ENCODE results near the gene TRIM2.

TRIM2 gene

GRCh38 chr4:153224474-153224873 lies 20.2 kb downstream of the TRIM2 start:
- Histone ChIP-seq H3K56ac (ENCODE audit: low read length) (no peak overlapping the region), H2BK120ac (ENCODE audit: low read depth, low read length) (no peak overlapping the region), H3K23ac (ENCODE audit: low read length) (no peak overlapping the region), H3K4me2 (ENCODE audit: low read length) (no peak overlapping the region), H3K4me3 (ENCODE audit: low read length) (no peak overlapping the region), H2BK5ac (ENCODE audit: low read length) (no peak overlapping the region), H3K9ac (ENCODE audit: low read length) (no peak overlapping the region), H3K4me1 (ENCODE audit: control insufficient read depth, low read depth, low read length) (peaks cover 3% of the 10 kb centered on the region), H3K79me2 (ENCODE audit: control insufficient read depth, insufficient read depth, low read length) (no peaks in the 10 kb centered on the region), H3K36me3 (ENCODE audit: control insufficient read depth, insufficient read depth, low read length) (no peaks in the 10 kb centered on the region), H3K4ac (ENCODE audit: low read depth, low read length) (no peak overlapping the region), H2AK5ac (ENCODE audit: low read length) (no peak overlapping the region), H3K79me1 (ENCODE audit: low read length) (no peaks in the 10 kb centered on the region), H3K27me3 (ENCODE audit: insufficient read depth, low read length, poor library complexity) (no peaks in the 10 kb centered on the region), H2BK15ac (replicated peaks; ENCODE audit: low read depth) (no peak overlapping the region), H3K27ac (ENCODE audit: low read depth, low read length) (no peak overlapping the region), H4K5ac (ENCODE audit: low read length) (no peak overlapping the region), H4K8ac (ENCODE audit: low read depth, low read length) (no peak overlapping the region), H3K18ac (ENCODE audit: low read length) (no peak overlapping the region)
- no CpG with 5 or more reads among the region's 1 CpG for WGBS (ENCODE audit: extremely low coverage, insufficient coverage, low lambda C conversion rate)
- DNase-seq: no peak

GRCh38 chr4:153227469-153228075 lies 23.3 kb downstream of the TRIM2 start:
- WGBS (ENCODE audit: extremely low coverage, insufficient coverage, low lambda C conversion rate): no CpG with 5 or more reads among the region's 7 CpGs
- Histone ChIP-seq H3K79me1 (ENCODE audit: low read length) (no peaks in the 10 kb centered on the region), H3K23ac (ENCODE audit: low read length) (no peak overlapping the region), H3K56ac (ENCODE audit: low read length) (no peak overlapping the region), H3K27ac (ENCODE audit: low read depth, low read length) (no peak overlapping the region), H2AK5ac (ENCODE audit: low read length) (no peak overlapping the region), H3K9ac (ENCODE audit: low read length) (no peak overlapping the region), H3K36me3 (ENCODE audit: control insufficient read depth, insufficient read depth, low read length) (no peaks in the 10 kb centered on the region), H3K4me1 (ENCODE audit: control insufficient read depth, low read depth, low read length) (peaks cover 3% of the 10 kb centered on the region), H3K27me3 (ENCODE audit: insufficient read depth, low read length, poor library complexity) (no peaks in the 10 kb centered on the region), H3K4ac (ENCODE audit: low read depth, low read length) (no peak overlapping the region), H2BK5ac (ENCODE audit: low read length) (no peak overlapping the region), H2BK120ac (ENCODE audit: low read depth, low read length) (no peak overlapping the region), H3K4me2 (ENCODE audit: low read length) (no peak overlapping the region), H3K4me3 (ENCODE audit: low read length) (no peak overlapping the region), H3K18ac (ENCODE audit: low read length) (no peak overlapping the region), H3K79me2 (ENCODE audit: control insufficient read depth, insufficient read depth, low read length) (no peaks in the 10 kb centered on the region), H4K5ac (ENCODE audit: low read length) (no peak overlapping the region), H2BK15ac (replicated peaks; ENCODE audit: low read depth) (no peak overlapping the region), H4K8ac (ENCODE audit: low read depth, low read length) (no peak overlapping the region)
- no peak for DNase-seq

GRCh38 chr4:153228512-153229140 lies 24.4 kb downstream of the TRIM2 start:
- peaks cover 3% of the 10 kb centered on the region for H3K4me1 ChIP-seq (ENCODE audit: control insufficient read depth, low read depth, low read length)

GRCh38 chr4:153229545-153229944 lies 25.3 kb downstream of the TRIM2 start:
- H3K18ac ChIP-seq (ENCODE audit: low read length): no peak overlapping the region
- no peak overlapping the region for H2BK15ac ChIP-seq (replicated peaks; ENCODE audit: low read depth)
- H3K56ac ChIP-seq (ENCODE audit: low read length): no peak overlapping the region
- no peak overlapping the region for H2AK5ac ChIP-seq (ENCODE audit: low read length)
- no peak overlapping the region for H3K4me3 ChIP-seq (ENCODE audit: low read length)
- no peaks in the 10 kb centered on the region for H3K27me3 ChIP-seq (ENCODE audit: insufficient read depth, low read length, poor library complexity)
- H3K79me2 ChIP-seq (ENCODE audit: control insufficient read depth, insufficient read depth, low read length): no peaks in the 10 kb centered on the region
- no peak overlapping the region for H3K27ac ChIP-seq (ENCODE audit: low read depth, low read length)
- no peak overlapping the region for H3K4ac ChIP-seq (ENCODE audit: low read depth, low read length)
- no peaks in the 10 kb centered on the region for H3K79me1 ChIP-seq (ENCODE audit: low read length)
- no peak for DNase-seq
- H4K5ac ChIP-seq (ENCODE audit: low read length): no peak overlapping the region
- no peak overlapping the region for H3K23ac ChIP-seq (ENCODE audit: low read length)
- H3K4me2 ChIP-seq (ENCODE audit: low read length): no peak overlapping the region
- H2BK120ac ChIP-seq (ENCODE audit: low read depth, low read length): no peak overlapping the region
- no peaks in the 10 kb centered on the region for H3K36me3 ChIP-seq (ENCODE audit: control insufficient read depth, insufficient read depth, low read length)
- WGBS (ENCODE audit: extremely low coverage, insufficient coverage, low lambda C conversion rate): no CpG with 5 or more reads among the region's 5 CpGs
- no peak overlapping the region for H2BK5ac ChIP-seq (ENCODE audit: low read length)
- peaks cover 6% of the 10 kb centered on the region for H3K4me1 ChIP-seq (ENCODE audit: control insufficient read depth, low read depth, low read length)
- H4K8ac ChIP-seq (ENCODE audit: low read depth, low read length): no peak overlapping the region
- no peak overlapping the region for H3K9ac ChIP-seq (ENCODE audit: low read length)

More at GRCh38 chr4:153228512-153229140, 24.4 kb downstream of the TRIM2 start:
- H3K4ac ChIP-seq (ENCODE audit: low read depth, low read length): no peak overlapping the region
- no peak overlapping the region for H3K27ac ChIP-seq (ENCODE audit: low read depth, low read length)
- H3K9ac ChIP-seq (ENCODE audit: low read length): no peak overlapping the region
- H2BK15ac ChIP-seq (replicated peaks; ENCODE audit: low read depth): no peak overlapping the region
- H3K18ac ChIP-seq (ENCODE audit: low read length): no peak overlapping the region
- H3K4me3 ChIP-seq (ENCODE audit: low read length): no peak overlapping the region
- H2AK5ac ChIP-seq (ENCODE audit: low read length): no peak overlapping the region
- no peak for DNase-seq
- no peaks in the 10 kb centered on the region for H3K79me1 ChIP-seq (ENCODE audit: low read length)
- H3K56ac ChIP-seq (ENCODE audit: low read length): no peak overlapping the region
- no peak overlapping the region for H3K23ac ChIP-seq (ENCODE audit: low read length)
- H3K36me3 ChIP-seq (ENCODE audit: control insufficient read depth, insufficient read depth, low read length): no peaks in the 10 kb centered on the region
- no peak overlapping the region for H4K8ac ChIP-seq (ENCODE audit: low read depth, low read length)
- H3K79me2 ChIP-seq (ENCODE audit: control insufficient read depth, insufficient read depth, low read length): no peaks in the 10 kb centered on the region
- H2BK5ac ChIP-seq (ENCODE audit: low read length): no peak overlapping the region
- H4K5ac ChIP-seq (ENCODE audit: low read length): no peak overlapping the region
- H3K4me2 ChIP-seq (ENCODE audit: low read length): no peak overlapping the region
- no CpG with 5 or more reads among the region's 6 CpGs for WGBS (ENCODE audit: extremely low coverage, insufficient coverage, low lambda C conversion rate)
- H3K27me3 ChIP-seq (ENCODE audit: insufficient read depth, low read length, poor library complexity): no peaks in the 10 kb centered on the region
- H2BK120ac ChIP-seq (ENCODE audit: low read depth, low read length): no peak overlapping the region

GRCh38 chr4:153232768-153233167 lies 28.5 kb downstream of the TRIM2 start:
- Histone ChIP-seq H2BK15ac (replicated peaks; ENCODE audit: low read depth) (no peak overlapping the region), H3K79me1 (ENCODE audit: low read length) (peaks cover 2% of the 10 kb centered on the region), H3K4me1 (ENCODE audit: control insufficient read depth, low read depth, low read length) (peaks cover 6% of the 10 kb centered on the region), H3K23ac (ENCODE audit: low read length) (no peak overlapping the region), H3K36me3 (ENCODE audit: control insufficient read depth, insufficient read depth, low read length) (no peaks in the 10 kb centered on the region), H3K18ac (ENCODE audit: low read length) (no peak overlapping the region), H3K4me3 (ENCODE audit: low read length) (no peak overlapping the region), H2AK5ac (ENCODE audit: low read length) (no peak overlapping the region), H3K9ac (ENCODE audit: low read length) (no peak overlapping the region), H3K4ac (ENCODE audit: low read depth, low read length) (no peak overlapping the region), H3K27ac (ENCODE audit: low read depth, low read length) (peak overlapping the region; percentile 33), H3K4me2 (ENCODE audit: low read length) (no peak overlapping the region), H2BK120ac (ENCODE audit: low read depth, low read length) (no peak overlapping the region), H3K56ac (ENCODE audit: low read length) (no peak overlapping the region), H2BK5ac (ENCODE audit: low read length) (no peak overlapping the region), H3K27me3 (ENCODE audit: insufficient read depth, low read length, poor library complexity) (no peaks in the 10 kb centered on the region), H3K79me2 (ENCODE audit: control insufficient read depth, insufficient read depth, low read length) (no peaks in the 10 kb centered on the region), H4K5ac (ENCODE audit: low read length) (no peak overlapping the region), H4K8ac (ENCODE audit: low read depth, low read length) (no peak overlapping the region)
- no CpG with 5 or more reads among the region's 3 CpGs for WGBS (ENCODE audit: extremely low coverage, insufficient coverage, low lambda C conversion rate)
- peak; percentile 92 for DNase-seq

Data from mesendoderm (in vitro differentiated cells).